ENCODE measurements around the gene COPA. TPM values are rescaled to one million over a fixed set of nuclear protein-coding genes. Genes with fewer than 3 reads are reported as not detected.

The COPA gene
- total RNA-seq, 1 experiment from 2014 or later, result 118 TPM

GRCh38 chr1:160369087-160369486 lies 26.0 kb upstream of the COPA start:
- H3K9me3 Mint-ChIP-seq, result no peaks in the 10 kb centered on the region
- no peak overlapping the region for H2BK120ac ChIP-seq (ENCODE audit: low read depth, low read length, poor library complexity, severe bottlenecking)
- H3K4ac ChIP-seq (ENCODE audit: low read depth, low read length), result no peak overlapping the region
- no peak overlapping the region for H3K4me3 Mint-ChIP-seq
- no peak overlapping the region for H3K56ac ChIP-seq (ENCODE audit: insufficient read length, low read depth, low read length)
- TF ChIP-seq CTCF (conservative IDR thresholded peaks at IDR 0.05), result no peak
- H3K27me3 ChIP-seq (ENCODE audit: insufficient read depth, low read length), result no peaks in the 10 kb centered on the region
- H3K79me2 ChIP-seq (ENCODE audit: insufficient read depth, low read length), result no peaks in the 10 kb centered on the region
- no peak overlapping the region for H3K14ac ChIP-seq (ENCODE audit: insufficient read depth, low read length)
- H3K9me3 ChIP-seq (ENCODE audit: control insufficient read depth, low read depth, low read length), result no peaks in the 10 kb centered on the region
- no peaks in the 10 kb centered on the region for H4K20me1 ChIP-seq (ENCODE audit: control insufficient read depth, insufficient read depth, insufficient read length)
- no peak overlapping the region for H4K8ac ChIP-seq (replicated peaks; ENCODE audit: insufficient read length, low read depth, low read length)
- H2BK20ac ChIP-seq (ENCODE audit: low read depth, low read length, poor library complexity, severe bottlenecking), result no peak overlapping the region
- H4K5ac ChIP-seq (ENCODE audit: insufficient read length, low read depth, low read length), result no peak overlapping the region
- H3K4me1 Mint-ChIP-seq, result peaks cover 28 to 50% of the 10 kb centered on the region in 2 experiments
- no peak overlapping the region for H3T11ph ChIP-seq (ENCODE audit: low read length)
- no peak overlapping the region for H2AFZ ChIP-seq (ENCODE audit: low read length)
- H4K91ac ChIP-seq (ENCODE audit: insufficient read length, low read depth, low read length), result no peak overlapping the region
- no peaks in the 10 kb centered on the region for H3K79me1 ChIP-seq (ENCODE audit: insufficient read depth, low read depth, low read length, poor library complexity, severe bottlenecking)
- H3K4me1 ChIP-seq (ENCODE audit: insufficient read depth, low read length), result no peaks in the 10 kb centered on the region
- H3K4me2 ChIP-seq (ENCODE audit: insufficient read depth, insufficient read length, low read length), result no peak overlapping the region
- H2BK5ac ChIP-seq (ENCODE audit: insufficient read length, low read length), result no peak overlapping the region
- no peak for DNase-seq
- H2AK5ac ChIP-seq (ENCODE audit: insufficient read length, low read length), result no peak overlapping the region
- no peak overlapping the region for H3K23ac ChIP-seq (ENCODE audit: insufficient read length, low read depth, low read length)
- H3K27me3 Mint-ChIP-seq (ENCODE audit: low read depth), result peaks cover 4% of the 10 kb centered on the region; the same call in 1 of the 2 replicates
- H3K18ac ChIP-seq (ENCODE audit: insufficient read length, low read depth, low read length), result no peak overlapping the region
- H3K23me2 ChIP-seq (ENCODE audit: insufficient read length, low read depth, low read length, poor library complexity, severe bottlenecking), result no peaks in the 10 kb centered on the region
- WGBS (ENCODE audit: extremely low coverage, insufficient read length, low lambda C conversion rate), result no CpG with 5 or more reads among the region's 1 CpG
- peaks cover 0 to 2% (median 0%) of the 10 kb centered on the region in 3 experiments; a peak in 1 of 7 replicates for H3K36me3 Mint-ChIP-seq (ENCODE audit: insufficient read depth in 1 of 3, low read depth in 3 of 3)
- no peak overlapping the region for H3K9ac ChIP-seq (ENCODE audit: extremely low read depth, insufficient read length, low read length)
- no peak overlapping the region for H2BK12ac ChIP-seq (ENCODE audit: insufficient read length, low read depth, low read length)
- no peak overlapping the region for H3K27ac ChIP-seq (ENCODE audit: insufficient read length, low read depth, low read length)
- no peak overlapping the region for H3K27ac Mint-ChIP-seq
- no peak overlapping the region for H2BK15ac ChIP-seq (ENCODE audit: low read depth, low read length)

Measured in H9 (cell line).